Upper lobe of left lung (tissue), 6 donors: ENCODE results near the gene MYNN. TPM values are rescaled to one million over a fixed set of nuclear protein-coding genes. Genes with fewer than 3 reads are reported as not detected.

Experiments
- ATAC-seq, 2 donors: fragments of 200-7000 bp; cut with Tn5 transposase; one replicate each; pipeline ENCODE4 v1.9.1; 2022; ENCODE audit warnings: mild to moderate bottlenecking in 2 of 2, moderate library complexity in 2 of 2; ENCODE audit not compliant: low FRiP score in 2 of 2
- DNase-seq, 2 donors: peaks; one replicate each; pipeline ENCODE4 v3.0.0-alpha.2; 2019 to 2020
- H3K27ac ChIP-seq, 4 donors: fragments of 200-600 bp; sonication (generic); one replicate each; pipeline ENCODE4 v1.5.1; 2016 to 2019
- H3K27me3 ChIP-seq, 4 donors: fragments of 200-600 bp; sonication (generic); one replicate each; pipeline ENCODE4 v1.5.1; 2017 to 2019
- H3K36me3 ChIP-seq, 4 donors: fragments of 200-600 bp; sonication (generic); one replicate each; pipeline ENCODE4 v1.5.1; 2016 to 2019
- H3K4me1 ChIP-seq, 4 donors: fragments of 200-600 bp; sonication (generic); one replicate each; pipeline ENCODE4 v1.5.1; 2018 to 2019
- H3K4me3 ChIP-seq, 4 donors: fragments of 200-600 bp; sonication (generic); one replicate each; pipeline ENCODE4 v1.5.1; 2017 to 2019; ENCODE audit warnings: mild to moderate bottlenecking in 2 of 4, moderate library complexity in 1 of 4
- H3K9me3 ChIP-seq, 4 donors: fragments of 200-600 bp; sonication (generic); one replicate each; pipeline ENCODE4 v1.5.1; 2018 to 2019
- EP300 ChIP-seq, 4 donors: sonication (generic); formaldehyde crosslinking; IDR thresholded peaks; one replicate each; pipeline ENCODE4 v1.5.1; 2017; ENCODE audit warnings: antibody characterized with exemption in 4 of 4, control low read depth in 2 of 4
- POLR2A ChIP-seq, 4 donors: fragments of 450-650 bp; IDR thresholded peaks; one replicate each; pipeline ENCODE4 v1.5.1; 2016 to 2017; ENCODE audit warnings: antibody characterized with exemption in 4 of 4, mild to moderate bottlenecking in 2 of 4
- POLR2AphosphoS5 ChIP-seq, 2 donors: sonication (generic); formaldehyde crosslinking; IDR thresholded peaks; one replicate each; pipeline ENCODE4 v1.5.1; 2017; ENCODE audit warnings: antibody characterized with exemption in 2 of 2
- WGBS, 2 donors: methylation state at CpG; one replicate each; pipeline ENCODE4 v1.1.5; 2017 to 2018; 5-methylcytosine and 5-hydroxymethylcytosine counted together
- total RNA-seq, 6 donors: library from RNA; depleted of rRNA in 4 of 6; stranded (reverse); fragments of >200 nt in 4 of 6; gene quantifications; one replicate each; pipeline versions ENCODE4 v1.1.0 to v1.2.1, GENCODE V29; 2016 to 2021
- TF ChIP-seq, protein P1 (sequence below), 6 experiments: fragments of 450-650 bp in 4 of 6; fragments of 200-600 bp in 2 of 6; sonication (generic) in 2 of 6; IDR thresholded peaks; one replicate each; pipeline ENCODE4 v1.5.1; 2016 to 2019; ENCODE audit warnings: antibody characterized with exemption in 6 of 6
- donor health status: DM: no; HTN: no; CAD: no; lungs with moderate emphysema.
- donor health status: DM: no; HTN: yes; CAD: no; lungs with severe emphysema.

Gene MYNN
- total RNA-seq, 6 donors from 2014 or later = 2.3 to 22.5 (median 10.9) TPM

DNA sequence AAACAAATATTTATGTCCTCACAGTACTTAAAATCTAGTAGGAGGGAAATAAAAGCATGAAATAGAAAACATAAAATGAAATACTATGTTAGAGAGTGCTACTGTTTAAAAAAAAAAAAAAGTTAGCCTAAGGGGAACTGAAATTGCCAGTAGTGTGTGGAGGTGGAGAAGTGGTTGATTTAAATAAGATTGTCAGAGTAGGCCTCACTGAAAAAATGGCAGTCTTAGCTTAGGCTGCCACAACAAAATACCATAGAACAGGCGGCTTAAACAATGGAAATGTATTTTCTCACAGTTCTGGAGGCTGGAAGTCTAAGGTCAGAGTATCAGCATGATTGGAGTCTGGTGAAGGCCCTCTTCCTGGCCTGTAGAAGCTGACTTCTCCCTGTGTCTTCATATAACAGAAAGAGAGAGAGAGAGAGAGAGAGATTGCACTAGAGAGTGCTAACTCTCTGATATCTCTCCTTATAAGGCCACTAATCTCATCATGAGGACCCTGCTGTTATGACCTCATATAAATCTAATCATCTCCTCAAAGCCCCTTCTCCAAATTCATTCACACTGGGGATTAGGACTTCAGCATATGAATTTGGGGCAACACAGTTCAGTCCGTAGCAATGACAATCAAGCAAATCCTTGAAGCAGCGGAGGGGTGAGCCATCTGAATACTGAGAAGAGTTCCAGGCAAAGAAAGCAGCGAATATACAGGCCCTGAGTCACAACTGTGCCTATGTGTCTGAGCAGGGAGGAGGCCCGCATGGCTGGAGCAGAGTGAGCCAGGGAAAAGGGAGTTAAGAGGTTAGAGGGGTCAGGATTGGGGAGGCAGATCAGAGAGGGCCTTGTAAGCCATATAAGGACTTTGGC, 63.1 kb downstream of the MYNN start:
- no peaks in the 10 kb centered on the region for H3K9me3 ChIP-seq
- no peaks in the 10 kb centered on the region for H3K4me1 ChIP-seq
- H3K4me3 ChIP-seq = no peak overlapping the region
- H3K27ac ChIP-seq = peak overlapping the region in 2 of 4 donors; percentile 1 to 57
- WGBS, 2 donors = 68 to 77% methylated on average over 5 of the region's 5 CpGs
- no peaks in the 10 kb centered on the region for H3K36me3 ChIP-seq
- ATAC-seq (peak in 1 of 2 donors; percentile 76), DNase-seq (no peak)
- H3K27me3 ChIP-seq = no peaks in the 10 kb centered on the region
- TF ChIP-seq POLR2AphosphoS5 (IDR thresholded peaks at IDR 0.05) (no peak), POLR2A (IDR thresholded peaks at IDR 0.05) (no peak), EP300 (IDR thresholded peaks at IDR 0.05) (no peak)
- TF ChIP-seq, protein P1, sequence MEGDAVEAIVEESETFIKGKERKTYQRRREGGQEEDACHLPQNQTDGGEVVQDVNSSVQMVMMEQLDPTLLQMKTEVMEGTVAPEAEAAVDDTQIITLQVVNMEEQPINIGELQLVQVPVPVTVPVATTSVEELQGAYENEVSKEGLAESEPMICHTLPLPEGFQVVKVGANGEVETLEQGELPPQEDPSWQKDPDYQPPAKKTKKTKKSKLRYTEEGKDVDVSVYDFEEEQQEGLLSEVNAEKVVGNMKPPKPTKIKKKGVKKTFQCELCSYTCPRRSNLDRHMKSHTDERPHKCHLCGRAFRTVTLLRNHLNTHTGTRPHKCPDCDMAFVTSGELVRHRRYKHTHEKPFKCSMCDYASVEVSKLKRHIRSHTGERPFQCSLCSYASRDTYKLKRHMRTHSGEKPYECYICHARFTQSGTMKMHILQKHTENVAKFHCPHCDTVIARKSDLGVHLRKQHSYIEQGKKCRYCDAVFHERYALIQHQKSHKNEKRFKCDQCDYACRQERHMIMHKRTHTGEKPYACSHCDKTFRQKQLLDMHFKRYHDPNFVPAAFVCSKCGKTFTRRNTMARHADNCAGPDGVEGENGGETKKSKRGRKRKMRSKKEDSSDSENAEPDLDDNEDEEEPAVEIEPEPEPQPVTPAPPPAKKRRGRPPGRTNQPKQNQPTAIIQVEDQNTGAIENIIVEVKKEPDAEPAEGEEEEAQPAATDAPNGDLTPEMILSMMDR (IDR thresholded peaks at IDR 0.05) = no peak

DNA sequence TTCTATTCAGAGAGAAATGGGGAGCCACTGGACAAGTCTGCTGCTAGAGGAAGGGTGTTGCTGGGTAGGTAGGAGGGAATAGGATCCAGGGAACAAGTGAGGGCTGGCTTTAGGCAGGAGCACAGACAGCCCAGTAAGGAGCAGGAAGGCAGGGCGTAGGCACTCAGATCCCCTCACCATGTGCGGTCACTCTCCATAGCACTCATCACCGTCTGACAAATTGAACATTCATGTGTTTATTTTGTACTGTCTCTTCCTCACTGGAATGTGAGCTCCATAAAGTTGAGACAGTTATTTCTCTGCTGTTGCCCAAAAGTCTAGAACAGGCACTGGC, 63.7 kb downstream of the MYNN start:
- WGBS, 2 donors = 64 to 84% methylated on average over 3 of the region's 3 CpGs
- no peak for TF ChIP-seq EP300 (IDR thresholded peaks at IDR 0.05)
- no peak for TF ChIP-seq POLR2A (IDR thresholded peaks at IDR 0.05)
- TF ChIP-seq, protein P1 (IDR thresholded peaks at IDR 0.05) = no peak
- peak in 1 of 2 donors; percentile 50 for TF ChIP-seq POLR2AphosphoS5 (IDR thresholded peaks at IDR 0.05)
- ATAC-seq = peak; percentile 38 to 80
- DNase-seq = no peak
- H3K4me3 ChIP-seq = no peak overlapping the region
- H3K27me3 ChIP-seq = no peaks in the 10 kb centered on the region
- H3K36me3 ChIP-seq = no peaks in the 10 kb centered on the region
- peak overlapping the region in 1 of 4 donors; percentile 57 for H3K27ac ChIP-seq
- H3K9me3 ChIP-seq = no peaks in the 10 kb centered on the region
- H3K4me1 ChIP-seq = no peaks in the 10 kb centered on the region

DNA sequence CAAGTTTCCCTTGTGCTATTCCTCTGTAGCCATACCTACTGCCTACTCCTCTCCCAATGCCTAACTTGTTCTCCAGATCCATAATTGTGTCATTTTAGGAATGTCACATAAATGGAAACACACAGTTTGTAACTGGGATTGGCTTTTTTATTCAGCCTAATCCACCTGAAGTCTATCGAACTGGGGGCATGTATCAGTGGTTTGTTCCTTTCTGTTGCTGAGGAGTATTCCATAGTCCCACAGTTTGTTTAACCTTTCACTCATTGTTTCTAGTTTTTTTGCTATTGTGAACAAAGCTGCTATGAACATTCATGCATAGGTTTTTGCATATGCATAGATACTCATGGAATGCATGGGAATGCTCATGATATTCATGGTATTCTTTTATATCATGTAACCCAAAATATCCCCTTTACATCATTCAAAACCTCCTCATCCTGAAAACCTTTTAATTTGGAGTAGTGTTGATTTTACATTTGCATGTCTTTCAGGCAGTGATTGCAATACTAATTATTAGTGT, 65.4 kb downstream of the MYNN start:
- ATAC-seq (no peak), DNase-seq (no peak)
- WGBS, 2 donors = 100% methylated on average over 1 of the region's 1 CpG
- no peaks in the 10 kb centered on the region for H3K27me3 ChIP-seq
- H3K27ac ChIP-seq = no peak overlapping the region
- H3K9me3 ChIP-seq = no peaks in the 10 kb centered on the region
- H3K4me3 ChIP-seq = no peak overlapping the region
- TF ChIP-seq EP300 (IDR thresholded peaks at IDR 0.05) (no peak), POLR2AphosphoS5 (IDR thresholded peaks at IDR 0.05) (no peak), POLR2A (IDR thresholded peaks at IDR 0.05) (no peak)
- TF ChIP-seq, protein P1 (IDR thresholded peaks at IDR 0.05) = no peak
- no peaks in the 10 kb centered on the region for H3K36me3 ChIP-seq
- H3K4me1 ChIP-seq = no peaks in the 10 kb centered on the region

Other genes with a start within 250 kb of the MYNN start
- 100 to 1,000 TPM in 1 of 6 donors, 10 to 100 TPM in 5; 36.5 to 150 (median 82.3) TPM for gene MECOM, start 109.7 kb upstream of the MYNN start, total RNA-seq
- gene TERC, start 8.3 kb upstream of the MYNN start, total RNA-seq = 10 to 100 TPM in 5 of 6 donors, not detected in 1; 16.6 to 96.4 (median 41.9) TPM
- 1 to 10 TPM in 4 of 6 donors, under 1 TPM in 2; 0.55 to 6.3 (median 1.7) TPM for gene ACTRT3, start 3.8 kb upstream of the MYNN start, total RNA-seq
- gene LRRIQ4, start 39.5 kb downstream of the MYNN start, total RNA-seq = under 1 TPM in 2 of 6 donors, not detected in 4; 0.22 to 0.24 TPM
- 10 to 100 TPM in 1 of 6 donors, 1 to 10 TPM in 4, under 1 TPM in 1; 0.78 to 12.9 (median 3.9) TPM for gene LRRC34, start 39.5 kb downstream of the MYNN start, total RNA-seq
- 1 to 10 TPM in 4 of 6 donors, under 1 TPM in 2; 0.34 to 5.6 (median 1.3) TPM for gene LRRC31, start 96.5 kb downstream of the MYNN start, total RNA-seq
- gene SAMD7, start 138.2 kb downstream of the MYNN start, total RNA-seq = not detected
- gene SEC62, start 193.4 kb downstream of the MYNN start, total RNA-seq = 100 to 1,000 TPM in 2 of 6 donors, 10 to 100 TPM in 4; 30.0 to 129 (median 72.9) TPM